SK-N-SH treated with all-trans-retinoic acid at 6 μM for 48 hours (cell line): ENCODE measurements around the gene TLN1.

ENCODE experiments used
- ZNF8 ChIP-seq: fragments of 450-650 bp; formaldehyde crosslinking; IDR thresholded peaks from 2 replicates; pipeline ENCODE4 v1.5.0; 2020; ENCODE audit warnings: mild to moderate bottlenecking, moderate library complexity
- TF ChIP-seq, protein P1 (sequence below): fragments of 250-450 bp; sonication (Bioruptor Pico); IDR thresholded peaks from 2 replicates; pipeline ENCODE4 v1.5.1; 2021; ENCODE audit warnings: mild to moderate bottlenecking, moderate library complexity

DNA sequence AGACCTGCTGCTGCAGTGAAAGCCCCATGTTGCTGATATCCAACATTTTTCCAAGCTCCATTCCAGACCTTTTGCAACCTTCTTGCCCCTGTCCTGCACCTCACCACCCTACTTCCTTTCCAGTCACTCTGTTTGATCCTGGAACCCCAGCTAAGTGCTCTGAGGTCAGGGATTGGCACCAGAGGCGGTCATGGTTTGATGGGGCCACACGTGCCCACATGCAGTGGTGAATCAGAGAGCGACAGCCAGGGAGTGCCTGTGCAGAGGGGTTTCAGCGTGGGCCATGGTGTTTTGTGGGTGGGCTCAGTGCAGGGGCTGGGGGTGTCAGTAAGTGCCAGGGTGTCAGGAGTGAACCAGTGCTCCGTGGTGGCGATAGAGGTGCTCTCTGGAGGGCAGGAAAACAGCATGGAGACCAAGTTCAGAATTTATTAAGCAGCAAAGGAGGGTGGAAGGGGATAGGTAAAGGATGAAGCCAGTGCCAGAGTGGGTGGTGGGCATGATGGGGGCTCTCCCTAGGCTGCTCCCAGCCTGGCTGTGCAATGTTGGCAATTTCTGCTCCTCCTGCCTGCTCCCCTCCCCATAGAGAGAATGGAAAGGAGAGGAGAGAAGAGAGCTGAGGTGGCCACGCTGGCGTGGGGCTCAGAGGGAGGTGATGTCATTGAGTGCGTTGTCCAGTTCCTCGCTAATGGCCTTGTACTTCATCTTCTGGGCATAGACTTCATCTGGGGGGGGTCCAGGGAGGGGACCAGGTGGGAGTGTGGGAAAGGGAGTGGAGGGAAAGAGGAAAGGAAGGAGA is 49.3 kb downstream of the TLN1 start:
- TF ChIP-seq, protein P1, sequence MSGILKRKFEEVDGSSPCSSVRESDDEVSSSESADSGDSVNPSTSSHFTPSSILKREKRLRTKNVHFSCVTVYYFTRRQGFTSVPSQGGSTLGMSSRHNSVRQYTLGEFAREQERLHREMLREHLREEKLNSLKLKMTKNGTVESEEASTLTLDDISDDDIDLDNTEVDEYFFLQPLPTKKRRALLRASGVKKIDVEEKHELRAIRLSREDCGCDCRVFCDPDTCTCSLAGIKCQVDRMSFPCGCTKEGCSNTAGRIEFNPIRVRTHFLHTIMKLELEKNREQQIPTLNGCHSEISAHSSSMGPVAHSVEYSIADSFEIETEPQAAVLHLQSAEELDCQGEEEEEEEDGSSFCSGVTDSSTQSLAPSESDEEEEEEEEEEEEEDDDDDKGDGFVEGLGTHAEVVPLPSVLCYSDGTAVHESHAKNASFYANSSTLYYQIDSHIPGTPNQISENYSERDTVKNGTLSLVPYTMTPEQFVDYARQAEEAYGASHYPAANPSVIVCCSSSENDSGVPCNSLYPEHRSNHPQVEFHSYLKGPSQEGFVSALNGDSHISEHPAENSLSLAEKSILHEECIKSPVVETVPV (CRISPR knock-in tag), result no peak
- TF ChIP-seq ZNF8 (CRISPR knock-in tag), result no peak
